Body of pancreas (tissue), 4 donors: ENCODE results near the gene NTN3. TPM values are rescaled to one million over a fixed set of nuclear protein-coding genes. Genes with fewer than 3 reads are reported as not detected.

ENCODE experiments used
- ATAC-seq: fragments of 150-250 bp; one replicate; pipeline ENCODE4 v1.9.1; 2016
- DNase-seq, 4 donors: peaks; one replicate each; pipeline ENCODE4 v3.0.0-alpha.2; 2019
- H3K27ac ChIP-seq, 4 donors: fragments of 200-600 bp; sonication (generic); 1 replicate in 3 of 4; 2 replicates in 1 of 4; pipeline versions ENCODE4 v1.5.1 to v1.6.1; 2016 to 2019; ENCODE audit warnings: mild to moderate bottlenecking in 1 of 4, mixed read lengths in 1 of 4, moderate library complexity in 1 of 4
- H3K27me3 ChIP-seq, 2 donors: fragments of 200-600 bp; sonication (generic); one replicate each; pipeline ENCODE4 v1.6.0; 2016; ENCODE audit warnings: mild to moderate bottlenecking in 1 of 2
- H3K36me3 ChIP-seq, 2 donors: fragments of 200-600 bp; sonication (generic); replicated peaks in 1 of 2; 2 replicates each; pipeline ENCODE4 v1.5.1; 2016; ENCODE audit warnings: low read depth in 2 of 2; ENCODE audit not compliant: insufficient read depth in 1 of 2
- H3K4me1 ChIP-seq: fragments of 200-600 bp; sonication (generic); one replicate; pipeline ENCODE4 v1.6.0; 2016
- H3K4me3 ChIP-seq, 2 donors: fragments of 200-600 bp; sonication (generic); 1 replicate in 1 of 2; 2 replicates in 1 of 2; pipeline ENCODE4 v1.5.1; 2016 to 2019
- H3K9me3 ChIP-seq, 3 donors: fragments of 200-600 bp; sonication (generic); 1 replicate in 2 of 3; 2 replicates in 1 of 3; pipeline ENCODE4 v1.5.1; 2016
- POLR2A ChIP-seq, 3 donors: fragments of 450-650 bp; IDR thresholded peaks; one replicate each; pipeline ENCODE4 v1.6.1; 2016; ENCODE audit warnings: antibody characterized with exemption in 3 of 3, mild to moderate bottlenecking in 2 of 3
- WGBS, 2 donors: methylation state at CpG; one replicate each; pipeline ENCODE4 v1.1.5; 2017; 5-methylcytosine and 5-hydroxymethylcytosine counted together
- intact Hi-C: fragments of 100-400 bp; cut with DNase I; formaldehyde crosslinking; loops from one replicate; pipeline ENCODE4 v1.15.1; 2023
- total RNA-seq, 2 donors: library from RNA; depleted of rRNA; stranded (reverse); fragments of >200 nt; gene quantifications; one replicate each; pipeline ENCODE4 v1.1.0, GENCODE V29; 2016
- TF ChIP-seq, protein P1 (sequence below), 7 experiments: fragments of 450-650 bp in 4 of 7; fragments of 200-600 bp in 3 of 7; sonication (generic) in 3 of 7; IDR thresholded peaks; one replicate each; pipeline ENCODE4 v1.5.1; 2016 to 2019; ENCODE audit warnings: antibody characterized with exemption in 7 of 7

Gene NTN3
- total RNA-seq, 2 donors from 2014 or later = not detected

DNA sequence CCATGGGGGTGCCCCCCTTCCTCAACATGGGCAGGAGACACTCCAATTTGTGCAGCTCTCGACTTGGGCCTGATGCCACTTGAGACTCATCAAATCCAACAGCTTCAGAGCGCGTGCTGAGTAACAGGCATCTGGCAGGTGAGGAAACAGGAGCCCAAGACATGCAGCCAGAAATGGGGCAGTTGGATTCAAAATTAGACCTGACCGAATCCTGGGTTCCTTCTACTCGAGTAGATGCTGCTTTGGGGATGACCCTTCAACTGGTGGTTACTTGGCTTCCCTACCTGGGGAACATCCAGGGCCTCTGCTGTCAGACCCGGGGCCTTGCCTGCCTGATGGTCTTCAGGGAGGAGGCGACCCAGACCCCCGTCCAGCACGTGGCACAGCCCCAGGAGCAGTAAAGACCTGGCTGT is 488 bp upstream of the NTN3 start:
- Histone ChIP-seq H3K9me3 (no peaks in the 10 kb centered on the region), H3K36me3 (no peaks in the 10 kb centered on the region), H3K4me3 (no peak overlapping the region), H3K27ac (no peak overlapping the region), H3K4me1 (peaks cover 60% of the 10 kb centered on the region), H3K27me3 (no peaks in the 10 kb centered on the region)
- ATAC-seq = no peak
- intact Hi-C loops = no loop called here
- no peak for DNase-seq
- TF ChIP-seq, protein P1, sequence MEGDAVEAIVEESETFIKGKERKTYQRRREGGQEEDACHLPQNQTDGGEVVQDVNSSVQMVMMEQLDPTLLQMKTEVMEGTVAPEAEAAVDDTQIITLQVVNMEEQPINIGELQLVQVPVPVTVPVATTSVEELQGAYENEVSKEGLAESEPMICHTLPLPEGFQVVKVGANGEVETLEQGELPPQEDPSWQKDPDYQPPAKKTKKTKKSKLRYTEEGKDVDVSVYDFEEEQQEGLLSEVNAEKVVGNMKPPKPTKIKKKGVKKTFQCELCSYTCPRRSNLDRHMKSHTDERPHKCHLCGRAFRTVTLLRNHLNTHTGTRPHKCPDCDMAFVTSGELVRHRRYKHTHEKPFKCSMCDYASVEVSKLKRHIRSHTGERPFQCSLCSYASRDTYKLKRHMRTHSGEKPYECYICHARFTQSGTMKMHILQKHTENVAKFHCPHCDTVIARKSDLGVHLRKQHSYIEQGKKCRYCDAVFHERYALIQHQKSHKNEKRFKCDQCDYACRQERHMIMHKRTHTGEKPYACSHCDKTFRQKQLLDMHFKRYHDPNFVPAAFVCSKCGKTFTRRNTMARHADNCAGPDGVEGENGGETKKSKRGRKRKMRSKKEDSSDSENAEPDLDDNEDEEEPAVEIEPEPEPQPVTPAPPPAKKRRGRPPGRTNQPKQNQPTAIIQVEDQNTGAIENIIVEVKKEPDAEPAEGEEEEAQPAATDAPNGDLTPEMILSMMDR (IDR thresholded peaks at IDR 0.05) = no peak
- TF ChIP-seq POLR2A (IDR thresholded peaks at IDR 0.05) = no peak
- WGBS, 2 donors = 55 to 68% methylated on average over 3 to 9 of the region's 9 CpGs

DNA sequence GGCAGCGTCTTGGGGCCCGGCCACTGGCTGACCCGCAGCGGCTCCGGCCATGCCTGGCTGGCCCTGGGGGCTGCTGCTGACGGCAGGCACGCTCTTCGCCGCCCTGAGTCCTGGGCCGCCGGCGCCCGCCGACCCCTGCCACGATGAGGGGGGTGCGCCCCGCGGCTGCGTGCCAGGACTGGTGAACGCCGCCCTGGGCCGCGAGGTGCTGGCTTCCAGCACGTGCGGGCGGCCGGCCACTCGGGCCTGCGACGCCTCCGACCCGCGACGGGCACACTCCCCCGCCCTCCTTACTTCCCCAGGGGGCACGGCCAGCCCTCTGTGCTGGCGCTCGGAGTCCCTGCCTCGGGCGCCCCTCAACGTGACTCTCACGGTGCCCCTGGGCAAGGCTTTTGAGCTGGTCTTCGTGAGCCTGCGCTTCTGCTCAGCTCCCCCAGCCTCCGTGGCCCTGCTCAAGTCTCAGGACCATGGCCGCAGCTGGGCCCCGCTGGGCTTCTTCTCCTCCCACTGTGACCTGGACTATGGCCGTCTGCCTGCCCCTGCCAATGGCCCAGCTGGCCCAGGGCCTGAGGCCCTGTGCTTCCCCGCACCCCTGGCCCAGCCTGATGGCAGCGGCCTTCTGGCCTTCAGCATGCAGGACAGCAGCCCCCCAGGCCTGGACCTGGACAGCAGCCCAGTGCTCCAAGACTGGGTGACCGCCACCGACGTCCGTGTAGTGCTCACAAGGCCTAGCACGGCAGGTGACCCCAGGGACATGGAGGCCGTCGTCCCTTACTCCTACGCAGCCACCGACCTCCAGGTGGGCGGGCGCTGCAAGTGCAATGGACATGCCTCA is 773 bp downstream of the NTN3 start:
- no peak overlapping the region for H3K27ac ChIP-seq
- WGBS, 2 donors = 51 to 75% methylated on average over 4 to 61 of the region's 61 CpGs
- no peak for DNase-seq
- H3K36me3 ChIP-seq = no peaks in the 10 kb centered on the region
- no peak overlapping the region for H3K4me3 ChIP-seq
- no peaks in the 10 kb centered on the region for H3K27me3 ChIP-seq
- ATAC-seq = no peak
- H3K9me3 ChIP-seq = no peaks in the 10 kb centered on the region
- H3K4me1 ChIP-seq = peaks cover 73% of the 10 kb centered on the region
- intact Hi-C loops = no loop called here
- TF ChIP-seq, protein P1 (IDR thresholded peaks at IDR 0.05) = no peak
- no peak for TF ChIP-seq POLR2A (IDR thresholded peaks at IDR 0.05)

DNA sequence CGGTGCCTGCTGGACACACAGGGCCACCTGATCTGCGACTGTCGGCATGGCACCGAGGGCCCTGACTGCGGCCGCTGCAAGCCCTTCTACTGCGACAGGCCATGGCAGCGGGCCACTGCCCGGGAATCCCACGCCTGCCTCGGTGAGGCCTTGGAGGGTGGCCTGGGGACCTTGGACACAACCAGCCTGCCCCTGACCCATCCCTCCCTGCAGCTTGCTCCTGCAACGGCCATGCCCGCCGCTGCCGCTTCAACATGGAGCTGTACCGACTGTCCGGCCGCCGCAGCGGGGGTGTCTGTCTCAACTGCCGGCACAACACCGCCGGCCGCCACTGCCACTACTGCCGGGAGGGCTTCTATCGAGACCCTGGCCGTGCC is 1.4 kb downstream of the NTN3 start:
- H3K4me1 ChIP-seq = peaks cover 75% of the 10 kb centered on the region
- ATAC-seq = no peak
- no peaks in the 10 kb centered on the region for H3K36me3 ChIP-seq
- H3K9me3 ChIP-seq = no peaks in the 10 kb centered on the region
- intact Hi-C loops = no loop called here
- DNase-seq = no peak
- TF ChIP-seq, protein P1 (IDR thresholded peaks at IDR 0.05) = no peak
- no peak for TF ChIP-seq POLR2A (IDR thresholded peaks at IDR 0.05)
- no peak overlapping the region for H3K4me3 ChIP-seq
- 95% methylated on average over 18 of the region's 27 CpGs; no CpG with 5 or more reads in 1 of the 2 donors for WGBS, 2 donors
- no peaks in the 10 kb centered on the region for H3K27me3 ChIP-seq
- no peak overlapping the region for H3K27ac ChIP-seq

DNA sequence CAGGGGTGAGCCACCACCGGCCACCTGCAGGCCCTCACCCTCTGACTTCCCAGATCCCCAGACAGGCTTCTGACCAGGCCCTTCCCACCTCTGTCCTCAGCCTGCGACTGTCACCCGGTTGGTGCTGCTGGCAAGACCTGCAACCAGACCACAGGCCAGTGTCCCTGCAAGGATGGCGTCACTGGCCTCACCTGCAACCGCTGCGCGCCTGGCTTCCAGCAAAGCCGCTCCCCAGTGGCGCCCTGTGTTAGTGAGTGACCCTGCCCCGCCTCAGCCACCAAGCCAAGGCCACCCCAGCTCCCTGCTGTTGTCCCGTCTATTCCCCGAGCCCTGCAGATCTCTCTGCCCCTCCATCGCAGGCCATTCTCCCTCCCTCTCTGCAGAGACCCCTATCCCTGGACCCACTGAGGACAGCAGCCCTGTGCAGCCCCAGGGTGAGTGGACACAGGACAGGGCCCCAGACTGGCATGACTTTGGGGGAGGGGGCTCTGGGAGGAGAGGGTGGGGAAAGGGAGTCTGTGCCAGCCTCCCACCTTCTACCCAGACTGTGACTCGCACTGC is 1.9 kb downstream of the NTN3 start:
- TF ChIP-seq POLR2A (IDR thresholded peaks at IDR 0.05) = no peak
- TF ChIP-seq, protein P1 (IDR thresholded peaks at IDR 0.05) = no peak
- DNase-seq (no peak), ATAC-seq (no peak)
- Histone ChIP-seq H3K36me3 (no peaks in the 10 kb centered on the region), H3K27ac (no peak overlapping the region), H3K9me3 (no peaks in the 10 kb centered on the region), H3K27me3 (no peaks in the 10 kb centered on the region), H3K4me1 (peaks cover 75% of the 10 kb centered on the region), H3K4me3 (no peak overlapping the region)
- intact Hi-C loops = no loop called here
- WGBS, 2 donors = 79 to 83% methylated on average over 11 to 14 of the region's 14 CpGs
